K562 (cell line): ENCODE data around the gene SNPH. TPM values are rescaled to one million over a fixed set of nuclear protein-coding genes. Genes with fewer than 3 reads are reported as not detected.

Source experiments
- ATAC-seq: fragments of 200-7000 bp; cut with Tn5 transposase; 3 replicates; pipeline ENCODE4 v1.9.1; 2020; ENCODE audit warnings: moderate library complexity
- BruUV-seq: library from RNA; stranded (reverse); fragments of 400-500 nt; replicated peaks from 2 replicates; lab custom pipeline; 2021; lab: Mats Ljungman, UMichigan
- CTCF ChIA-PET: fragments of 300-600 bp; formaldehyde crosslinking; extraction: SDS; loops from one replicate; lab custom pipeline; 2021; ENCODE audit warnings: low intra/inter-chr PET ratio; lab: Yijun Ruan, JAX
- POLR2A ChIA-PET: fragments of 300-600, 350-650 bp; sonication (Branson Sonifier 250); formaldehyde crosslinking; extraction: SDS; loops from one replicate; lab custom pipeline; 2021; ENCODE audit warnings: antibody characterized with exemption, inconsistent platforms; lab: Yijun Ruan, JAX
- DNase-seq, 4 experiments: peaks; one replicate each; pipeline versions ENCODE4 v3.0.0 to v3.0.0-alpha.2; 2011 to 2018; ENCODE audit warnings: low spot score in 3 of 4, mixed read lengths in 3 of 4; ENCODE audit errors: extremely low read depth in 1 of 4
- FAIRE-seq: peaks from 2 replicates; lab custom pipeline; 2011; peaks lifted over from hg19 to GRCh38; lab: Jason Lieb, UNC
- H2AFZ ChIP-seq: 2 replicates; pipeline ENCODE4 v1.6.0; 2011; ENCODE audit warnings: low read depth, low read length, control low read depth, inconsistent platforms
- H3K27ac ChIP-seq: fragments of 200-600 bp; 3 replicates; pipeline ENCODE4 v1.8.0; 2011; ENCODE audit warnings: low read depth, mild to moderate bottlenecking, control low read depth, inconsistent platforms, low read length, moderate library complexity, mixed read lengths; ENCODE audit errors: extremely low read depth
- H3K27me3 ChIP-seq, 2 experiments: fragments of 300-600 bp in 1 of 2; 2 replicates in 1 of 2; 3 replicates in 1 of 2; pipeline versions ENCODE4 v1.6.0 to v1.8.0; 2011; ENCODE audit warnings: inconsistent platforms in 2 of 2, low read length in 2 of 2, mild to moderate bottlenecking in 1 of 2, mixed read lengths in 1 of 2, moderate library complexity in 1 of 2; ENCODE audit not compliant: control insufficient read depth in 2 of 2, insufficient read depth in 2 of 2
- H3K36me3 ChIP-seq: fragments of 300-600 bp; 3 replicates; pipeline ENCODE4 v1.8.0; 2011; ENCODE audit warnings: mild to moderate bottlenecking, low read length, inconsistent platforms; ENCODE audit not compliant: control insufficient read depth, insufficient read depth
- H3K4me1 ChIP-seq, 2 experiments: fragments of 200-600 bp in 1 of 2; replicated peaks in 1 of 2; 2 replicates in 1 of 2; 3 replicates in 1 of 2; pipeline versions ENCODE4 v1.5.1 to v1.8.0; 2011; ENCODE audit warnings: inconsistent platforms in 2 of 2, low read length in 2 of 2, mild to moderate bottlenecking in 1 of 2, mixed read lengths in 1 of 2, moderate library complexity in 1 of 2; ENCODE audit not compliant: control insufficient read depth in 2 of 2, insufficient read depth in 2 of 2
- H3K4me2 ChIP-seq: 2 replicates; pipeline ENCODE4 v1.6.1; 2011; ENCODE audit warnings: low read length, control low read depth, inconsistent platforms, mixed read lengths; ENCODE audit not compliant: insufficient read depth
- H3K4me3 ChIP-seq: fragments of 200-600 bp; sonication (generic), shearing (Covaris generic); 2 replicates; pipeline ENCODE4 v1.5.1; 2016; ENCODE audit warnings: control low read depth, inconsistent platforms
- H3K79me2 ChIP-seq: fragments of 200-600 bp; 3 replicates; pipeline ENCODE4 v1.8.0; 2011; ENCODE audit warnings: low read length, inconsistent platforms; ENCODE audit not compliant: control insufficient read depth, insufficient read depth
- H3K9ac ChIP-seq, 2 experiments: 2 replicates each; pipeline versions ENCODE4 v1.6.0 to v1.6.1; 2011; ENCODE audit warnings: low read depth in 2 of 2, low read length in 2 of 2, control low read depth in 1 of 2, inconsistent platforms in 1 of 2, mild to moderate bottlenecking in 1 of 2, mixed read lengths in 1 of 2; ENCODE audit not compliant: insufficient read depth in 1 of 2
- H3K9me1 ChIP-seq: one replicate; pipeline ENCODE4 v1.6.0; 2011; ENCODE audit warnings: inconsistent platforms, mild to moderate bottlenecking, low read length, moderate library complexity; ENCODE audit not compliant: control insufficient read depth, insufficient read depth
- H3K9me3 ChIP-seq: replicated peaks from 2 replicates; pipeline ENCODE4 v1.5.1; 2011; ENCODE audit warnings: low read depth, low read length, inconsistent platforms; ENCODE audit not compliant: control insufficient read depth, insufficient read depth
- H4K20me1 ChIP-seq: replicated peaks from 2 replicates; pipeline ENCODE4 v1.6.1; 2011; ENCODE audit warnings: low read length, inconsistent platforms, mixed read lengths; ENCODE audit not compliant: control insufficient read depth, insufficient read depth
- BRF1 ChIP-seq: IDR thresholded peaks from 3 replicates; pipeline ENCODE4 v1.6.1; 2011; ENCODE audit warnings: borderline replicate concordance, mild to moderate bottlenecking; ENCODE audit not compliant: insufficient read length; ENCODE audit errors: extremely low read depth
- HMG20B ChIP-seq: fragments of 250-450 bp; sonication (Bioruptor Pico); IDR thresholded peaks from 2 replicates; pipeline ENCODE4 v1.5.0; 2021; ENCODE audit warnings: mild to moderate bottlenecking
- MAFG ChIP-seq: fragments of 450-650 bp; conservative IDR thresholded peaks from 2 replicates; pipeline ENCODE4 v1.6.1; 2016; ENCODE audit warnings: missing genetic modification characterization, missing compliant biosample characterization
- ZNF592 ChIP-seq: fragments of 450-650 bp; IDR thresholded peaks from 2 replicates; pipeline ENCODE4 v1.6.1; 2017; ENCODE audit warnings: antibody characterized with exemption, mild to moderate bottlenecking
- WGBS: fragments of 100-300 bp; shearing (Covaris generic); methylation state at CpG from one replicate; pipeline ENCODE4 v1.1.6; 2016; ENCODE audit warnings: low coverage, mixed read lengths; ENCODE audit not compliant: insufficient coverage; ENCODE audit errors: missing lambda C conversion rate; 5-methylcytosine and 5-hydroxymethylcytosine counted together
- in situ Hi-C: fragments of 300-500 bp; cut with MboI; formaldehyde crosslinking; loops from 4 replicates; pipeline ENCODE4 v1.15.0; 2018; ENCODE audit warnings: inconsistent platforms, mixed read lengths
- intact Hi-C: fragments of 100-400 bp; cut with micrococcal nuclease; formaldehyde crosslinking; loops from 2 replicates; pipeline ENCODE4 v1.14.2; 2022
- polyA plus RNA-seq, 8 experiments: library from polyadenylated mRNA; depleted of rRNA in 4 of 8; stranded (reverse) in 5 of 8; unstranded in 3 of 8; fragments of >200 nt; fragmentation: Nextera tagmentation in 2 of 8; fragmentation: Illumina TruSeq in 1 of 8; extraction: Ambion mirVana in 2 of 8; extraction: Trizol in 1 of 8; gene quantifications; 2 replicates each; pipeline versions ENCODE4 v1.2.1 to v1.2.3, GENCODE V29; 2011 to 2014; ENCODE audit warnings: inconsistent platforms in 1 of 8, missing spikeins in 1 of 8
- total RNA-seq, 7 experiments: library from RNA; depleted of rRNA in 6 of 7; stranded (reverse); fragments of >200 nt in 6 of 7; fragmentation: Illumina TruSeq in 2 of 7; extraction: Trizol in 2 of 7; gene quantifications; 2 replicates each; pipeline versions ENCODE4 v1.2.1 to v1.2.3, GENCODE V29; 2011 to 2021; ENCODE audit warnings: low replicate concordance in 1 of 7
- TF ChIP-seq, protein P1 (sequence below): fragments of 450-650 bp; IDR thresholded peaks from 2 replicates; pipeline ENCODE4 v1.6.1; 2016; ENCODE audit warnings: low read depth
- TF ChIP-seq, protein P2 (sequence below): fragments of 450-650 bp; IDR thresholded peaks from 2 replicates; pipeline ENCODE4 v1.6.1; 2018; ENCODE audit not compliant: partially characterized antibody

Gene SNPH
- total and polyA plus RNA-seq, 9 of the 15 experiments (the other 6 are each of a cell fraction or from before 2014, with no cell fraction given) = 0.03 to 4.2 (median 1.4) TPM

DNA sequence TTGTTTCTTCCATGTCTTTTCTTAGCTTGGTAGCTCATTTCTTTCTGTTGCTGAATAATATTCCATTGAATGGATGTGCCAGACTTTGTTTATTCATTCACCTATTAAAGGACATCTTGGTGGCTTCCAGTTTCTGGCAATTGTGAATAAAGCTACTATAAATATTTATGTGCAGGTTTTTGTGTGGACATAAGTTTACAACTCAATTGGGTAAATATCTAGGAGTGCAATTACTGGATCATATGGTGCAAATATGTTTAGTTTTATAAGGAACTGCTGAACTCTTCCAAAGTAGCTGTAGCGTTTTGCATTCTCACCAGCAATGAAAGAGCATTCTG is 79.6 kb downstream of the SNPH start:
- no peak for ATAC-seq
- no peak overlapping the region for H3K27ac ChIP-seq
- no TSS peak for BruUV-seq
- CTCF ChIA-PET = no interaction called here
- no peak overlapping the region for H3K4me3 ChIP-seq
- H3K79me2 ChIP-seq = no peaks in the 10 kb centered on the region
- H3K27me3 ChIP-seq = no peaks in the 10 kb centered on the region
- H3K9ac ChIP-seq = no peak overlapping the region
- no peak overlapping the region for H2AFZ ChIP-seq
- in situ Hi-C loops (no loop called here), intact Hi-C loops (no loop called here)
- H3K4me1 ChIP-seq = no peaks in the 10 kb centered on the region
- no peaks in the 10 kb centered on the region for H3K9me3 ChIP-seq
- H3K9me1 ChIP-seq = no peaks in the 10 kb centered on the region
- 89% methylated on average over 1 of the region's 1 CpG for WGBS
- no peak for FAIRE-seq
- no peak for DNase-seq
- POLR2A ChIA-PET = no interaction called here
- H4K20me1 ChIP-seq = peaks cover 5% of the 10 kb centered on the region; the same call in 1 of the 2 replicates
- H3K4me2 ChIP-seq = no peak overlapping the region
- no peaks in the 10 kb centered on the region for H3K36me3 ChIP-seq
- TF ChIP-seq MAFG (tag) (no peak), HMG20B (CRISPR knock-in tag) (no peak), ZNF592 (no peak), BRF1 (no peak)
- TF ChIP-seq, protein P1, sequence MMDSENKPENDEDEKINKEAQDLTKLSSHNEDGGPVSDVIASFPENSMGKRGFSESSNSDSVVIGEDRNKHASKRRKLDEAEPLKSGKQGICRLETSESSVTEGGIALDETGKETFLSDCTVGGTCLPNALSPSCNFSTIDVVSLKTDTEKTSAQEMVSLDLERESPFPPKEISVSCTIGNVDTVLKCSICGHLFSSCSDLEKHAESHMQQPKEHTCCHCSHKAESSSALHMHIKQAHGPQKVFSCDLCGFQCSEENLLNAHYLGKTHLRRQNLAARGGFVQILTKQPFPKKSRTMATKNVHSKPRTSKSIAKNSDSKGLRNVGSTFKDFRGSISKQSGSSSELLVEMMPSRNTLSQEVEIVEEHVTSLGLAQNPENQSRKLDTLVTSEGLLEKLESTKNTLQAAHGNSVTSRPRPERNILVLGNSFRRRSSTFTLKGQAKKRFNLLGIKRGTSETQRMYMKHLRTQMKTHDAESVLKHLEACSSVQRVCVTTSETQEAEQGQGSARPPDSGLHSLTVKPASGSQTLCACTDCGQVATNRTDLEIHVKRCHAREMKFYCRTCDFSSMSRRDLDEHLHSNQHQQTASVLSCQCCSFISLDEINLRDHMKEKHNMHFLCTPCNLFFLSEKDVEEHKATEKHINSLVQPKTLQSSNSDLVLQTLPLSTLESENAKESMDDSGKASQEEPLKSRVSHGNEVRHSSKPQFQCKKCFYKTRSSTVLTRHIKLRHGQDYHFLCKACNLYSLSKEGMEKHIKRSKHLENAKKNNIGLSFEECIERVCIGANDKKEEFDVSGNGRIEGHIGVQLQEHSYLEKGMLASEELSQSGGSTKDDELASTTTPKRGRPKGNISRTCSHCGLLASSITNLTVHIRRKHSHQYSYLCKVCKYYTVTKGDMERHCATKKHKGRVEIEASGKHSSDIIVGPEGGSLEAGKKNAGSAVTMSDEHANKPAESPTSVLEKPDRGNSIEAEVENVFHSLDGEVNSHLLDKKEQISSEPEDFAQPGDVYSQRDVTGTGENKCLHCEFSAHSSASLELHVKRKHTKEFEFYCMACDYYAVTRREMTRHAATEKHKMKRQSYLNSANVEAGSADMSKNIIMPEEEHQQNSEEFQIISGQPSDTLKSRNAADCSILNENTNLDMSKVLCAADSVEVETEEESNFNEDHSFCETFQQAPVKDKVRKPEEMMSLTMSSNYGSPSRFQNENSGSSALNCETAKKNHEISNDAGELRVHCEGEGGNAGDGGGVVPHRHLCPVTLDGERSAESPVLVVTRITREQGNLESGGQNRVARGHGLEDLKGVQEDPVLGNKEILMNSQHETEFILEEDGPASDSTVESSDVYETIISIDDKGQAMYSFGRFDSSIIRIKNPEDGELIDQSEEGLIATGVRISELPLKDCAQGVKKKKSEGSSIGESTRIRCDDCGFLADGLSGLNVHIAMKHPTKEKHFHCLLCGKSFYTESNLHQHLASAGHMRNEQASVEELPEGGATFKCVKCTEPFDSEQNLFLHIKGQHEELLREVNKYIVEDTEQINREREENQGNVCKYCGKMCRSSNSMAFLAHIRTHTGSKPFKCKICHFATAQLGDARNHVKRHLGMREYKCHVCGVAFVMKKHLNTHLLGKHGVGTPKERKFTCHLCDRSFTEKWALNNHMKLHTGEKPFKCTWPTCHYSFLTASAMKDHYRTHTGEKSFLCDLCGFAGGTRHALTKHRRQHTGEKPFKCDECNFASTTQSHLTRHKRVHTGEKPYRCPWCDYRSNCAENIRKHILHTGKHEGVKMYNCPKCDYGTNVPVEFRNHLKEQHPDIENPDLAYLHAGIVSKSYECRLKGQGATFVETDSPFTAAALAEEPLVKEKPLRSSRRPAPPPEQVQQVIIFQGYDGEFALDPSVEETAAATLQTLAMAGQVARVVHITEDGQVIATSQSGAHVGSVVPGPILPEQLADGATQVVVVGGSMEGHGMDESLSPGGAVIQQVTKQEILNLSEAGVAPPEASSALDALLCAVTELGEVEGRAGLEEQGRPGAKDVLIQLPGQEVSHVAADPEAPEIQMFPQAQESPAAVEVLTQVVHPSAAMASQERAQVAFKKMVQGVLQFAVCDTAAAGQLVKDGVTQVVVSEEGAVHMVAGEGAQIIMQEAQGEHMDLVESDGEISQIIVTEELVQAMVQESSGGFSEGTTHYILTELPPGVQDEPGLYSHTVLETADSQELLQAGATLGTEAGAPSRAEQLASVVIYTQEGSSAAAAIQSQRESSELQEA = no peak
- TF ChIP-seq, protein P2, sequence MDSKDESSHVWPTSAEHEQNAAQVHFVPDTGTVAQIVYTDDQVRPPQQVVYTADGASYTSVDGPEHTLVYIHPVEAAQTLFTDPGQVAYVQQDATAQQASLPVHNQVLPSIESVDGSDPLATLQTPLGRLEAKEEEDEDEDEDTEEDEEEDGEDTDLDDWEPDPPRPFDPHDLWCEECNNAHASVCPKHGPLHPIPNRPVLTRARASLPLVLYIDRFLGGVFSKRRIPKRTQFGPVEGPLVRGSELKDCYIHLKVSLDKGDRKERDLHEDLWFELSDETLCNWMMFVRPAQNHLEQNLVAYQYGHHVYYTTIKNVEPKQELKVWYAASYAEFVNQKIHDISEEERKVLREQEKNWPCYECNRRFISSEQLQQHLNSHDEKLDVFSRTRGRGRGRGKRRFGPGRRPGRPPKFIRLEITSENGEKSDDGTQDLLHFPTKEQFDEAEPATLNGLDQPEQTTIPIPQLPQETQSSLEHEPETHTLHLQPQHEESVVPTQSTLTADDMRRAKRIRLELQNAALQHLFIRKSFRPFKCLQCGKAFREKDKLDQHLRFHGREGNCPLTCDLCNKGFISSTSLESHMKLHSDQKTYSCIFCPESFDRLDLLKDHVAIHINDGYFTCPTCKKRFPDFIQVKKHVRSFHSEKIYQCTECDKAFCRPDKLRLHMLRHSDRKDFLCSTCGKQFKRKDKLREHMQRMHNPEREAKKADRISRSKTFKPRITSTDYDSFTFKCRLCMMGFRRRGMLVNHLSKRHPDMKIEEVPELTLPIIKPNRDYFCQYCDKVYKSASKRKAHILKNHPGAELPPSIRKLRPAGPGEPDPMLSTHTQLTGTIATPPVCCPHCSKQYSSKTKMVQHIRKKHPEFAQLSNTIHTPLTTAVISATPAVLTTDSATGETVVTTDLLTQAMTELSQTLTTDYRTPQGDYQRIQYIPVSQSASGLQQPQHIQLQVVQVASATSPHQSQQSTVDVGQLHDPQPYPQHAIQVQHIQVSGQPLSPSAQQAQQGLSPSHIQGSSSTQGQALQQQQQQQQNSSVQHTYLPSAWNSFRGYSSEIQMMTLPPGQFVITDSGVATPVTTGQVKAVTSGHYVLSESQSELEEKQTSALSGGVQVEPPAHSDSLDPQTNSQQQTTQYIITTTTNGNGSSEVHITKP = no peak
